HCT116 (cell line): ENCODE data around the gene CDH1.

ENCODE experiments used
- ELF1 ChIP-seq: IDR thresholded peaks from 2 replicates; pipeline ENCODE4 v1.6.1; 2012; ENCODE audit warnings: low read depth, borderline replicate concordance
- EZH2 ChIP-seq: fragments of 200-600 bp; sonication (generic); IDR thresholded peaks from 2 replicates; pipeline ENCODE4 v1.6.1; 2017; ENCODE audit warnings: antibody characterized with exemption, mixed run types
- SRF ChIP-seq: IDR thresholded peaks from 2 replicates; pipeline ENCODE4 v1.6.1; 2012; ENCODE audit warnings: low read depth
- TF ChIP-seq, protein P1 (sequence below), 3 experiments: fragments of 200-600 bp in 1 of 3; sonication (generic) in 1 of 3; IDR thresholded peaks in 2 of 3; conservative IDR thresholded peaks in 1 of 3; 2 replicates each; pipeline ENCODE4 v1.5.1; 2012 to 2017; ENCODE audit warnings: low read depth in 2 of 3, low read length in 2 of 3, antibody characterized with exemption in 1 of 3, borderline replicate concordance in 1 of 3, control low read depth in 1 of 3, mild to moderate bottlenecking in 1 of 3, mixed read lengths in 1 of 3, mixed run types in 1 of 3, moderate library complexity in 1 of 3; ENCODE audit not compliant: insufficient read depth in 1 of 3

DNA sequence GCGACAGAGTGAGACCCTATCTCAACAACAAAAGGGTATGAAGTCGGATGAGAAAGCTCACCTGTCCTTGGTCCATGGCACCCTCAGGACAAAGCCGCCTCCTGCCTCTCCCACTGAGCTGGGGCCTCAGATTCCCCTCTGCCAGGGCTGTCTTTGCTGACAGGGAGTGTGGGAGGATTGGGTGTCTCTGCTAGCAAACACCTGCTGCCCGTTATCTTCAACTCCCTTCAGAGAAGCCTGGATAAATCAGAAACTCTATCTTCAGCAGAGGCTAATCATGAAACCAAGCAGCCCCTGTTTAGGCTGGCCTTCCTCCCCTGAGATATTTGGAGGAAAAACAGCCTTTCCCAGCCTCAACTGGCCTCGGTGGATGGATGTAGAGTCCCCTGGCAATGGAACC, 36.3 kb upstream of the CDH1 start:
- TF ChIP-seq ELF1: no peak
- TF ChIP-seq, protein P1, sequence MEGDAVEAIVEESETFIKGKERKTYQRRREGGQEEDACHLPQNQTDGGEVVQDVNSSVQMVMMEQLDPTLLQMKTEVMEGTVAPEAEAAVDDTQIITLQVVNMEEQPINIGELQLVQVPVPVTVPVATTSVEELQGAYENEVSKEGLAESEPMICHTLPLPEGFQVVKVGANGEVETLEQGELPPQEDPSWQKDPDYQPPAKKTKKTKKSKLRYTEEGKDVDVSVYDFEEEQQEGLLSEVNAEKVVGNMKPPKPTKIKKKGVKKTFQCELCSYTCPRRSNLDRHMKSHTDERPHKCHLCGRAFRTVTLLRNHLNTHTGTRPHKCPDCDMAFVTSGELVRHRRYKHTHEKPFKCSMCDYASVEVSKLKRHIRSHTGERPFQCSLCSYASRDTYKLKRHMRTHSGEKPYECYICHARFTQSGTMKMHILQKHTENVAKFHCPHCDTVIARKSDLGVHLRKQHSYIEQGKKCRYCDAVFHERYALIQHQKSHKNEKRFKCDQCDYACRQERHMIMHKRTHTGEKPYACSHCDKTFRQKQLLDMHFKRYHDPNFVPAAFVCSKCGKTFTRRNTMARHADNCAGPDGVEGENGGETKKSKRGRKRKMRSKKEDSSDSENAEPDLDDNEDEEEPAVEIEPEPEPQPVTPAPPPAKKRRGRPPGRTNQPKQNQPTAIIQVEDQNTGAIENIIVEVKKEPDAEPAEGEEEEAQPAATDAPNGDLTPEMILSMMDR (IDR thresholded peaks at IDR 0.05 in 2 of 3, conservative IDR thresholded peaks at IDR 0.05 in 1 of 3; ENCODE audit: borderline replicate concordance in 1 of 3, insufficient read depth in 1 of 3, low read depth in 2 of 3, low read length in 2 of 3): no peak
- TF ChIP-seq EZH2: no peak
- TF ChIP-seq SRF: no peak
